IPS-18a (cell line): Measurements from ENCODE around the gene PTPN7.
"Not testable (repeated sequence)": the region's sequence is repeated elsewhere in the genome, so short reads cannot be mapped to it uniquely, and the experiment has no call there.

Experiments used
- H3K27ac ChIP-seq: one replicate; pipeline ENCODE4 v1.5.1; 2013; ENCODE audit warnings: low read length
- H3K27me3 ChIP-seq: one replicate; pipeline ENCODE4 v1.6.1; 2013; ENCODE audit warnings: mild to moderate bottlenecking, low read length; ENCODE audit not compliant: control insufficient read depth, insufficient read depth
- H3K36me3 ChIP-seq: one replicate; pipeline ENCODE4 v1.6.1; 2013; ENCODE audit warnings: low read depth, low read length; ENCODE audit not compliant: control insufficient read depth
- H3K4me1 ChIP-seq: one replicate; pipeline ENCODE4 v1.6.1; 2013; ENCODE audit warnings: low read depth, low read length; ENCODE audit not compliant: control insufficient read depth
- H3K4me3 ChIP-seq: one replicate; pipeline ENCODE4 v1.5.1; 2013; ENCODE audit warnings: low read length
- H3K9ac ChIP-seq: one replicate; pipeline ENCODE4 v1.6.1; 2013; ENCODE audit warnings: mild to moderate bottlenecking, low read length, moderate library complexity
- H3K9me3 ChIP-seq: one replicate; pipeline ENCODE4 v1.6.1; 2013; ENCODE audit warnings: low read depth, low read length; ENCODE audit not compliant: control insufficient read depth

PTPN7 gene

GRCh38 chr1:202116287-202116686, 44.1 kb downstream of the PTPN7 start:
- Histone ChIP-seq H3K4me3 (no peak overlapping the region), H3K27ac (no peak overlapping the region), H3K4me1 (no peaks in the 10 kb centered on the region), H3K9ac (no peak overlapping the region), H3K9me3 (no peaks in the 10 kb centered on the region), H3K36me3 (no peaks in the 10 kb centered on the region), H3K27me3 (no peaks in the 10 kb centered on the region)

DNA sequence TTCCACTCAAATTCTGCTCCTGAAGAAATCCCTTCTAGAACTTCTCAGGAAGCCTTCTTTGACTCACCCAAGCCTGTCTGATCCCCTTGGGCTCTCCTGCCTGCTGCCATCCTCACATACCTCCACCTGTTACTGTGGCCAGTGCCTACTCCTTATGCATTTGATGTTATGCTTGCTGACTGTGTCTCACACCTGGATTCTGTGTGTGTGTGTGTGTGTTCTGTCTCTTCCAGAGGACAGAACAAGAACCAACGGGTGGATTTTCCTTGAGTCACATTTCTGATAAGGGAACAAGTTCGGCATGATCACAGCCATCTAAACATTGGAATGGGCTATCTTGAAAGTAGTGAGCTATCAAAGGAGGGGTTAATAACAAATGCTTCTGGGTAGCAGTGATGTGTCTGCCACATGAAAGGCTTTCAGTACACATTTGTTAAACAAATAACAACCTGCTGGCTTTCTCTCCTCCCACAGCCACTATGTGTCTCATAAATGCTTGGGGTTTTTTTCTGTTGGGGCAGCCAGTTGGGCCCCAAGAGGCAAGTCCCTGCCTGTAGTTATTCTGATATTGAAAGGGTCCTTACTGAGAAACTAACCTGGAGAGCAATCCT, 46.6 kb downstream of the PTPN7 start:
- no peaks in the 10 kb centered on the region for H3K27me3 ChIP-seq
- H3K9me3 ChIP-seq: no peaks in the 10 kb centered on the region
- no peaks in the 10 kb centered on the region for H3K4me1 ChIP-seq
- no peak overlapping the region for H3K9ac ChIP-seq
- no peak overlapping the region for H3K27ac ChIP-seq
- H3K36me3 ChIP-seq: no peaks in the 10 kb centered on the region
- no peak overlapping the region for H3K4me3 ChIP-seq

DNA sequence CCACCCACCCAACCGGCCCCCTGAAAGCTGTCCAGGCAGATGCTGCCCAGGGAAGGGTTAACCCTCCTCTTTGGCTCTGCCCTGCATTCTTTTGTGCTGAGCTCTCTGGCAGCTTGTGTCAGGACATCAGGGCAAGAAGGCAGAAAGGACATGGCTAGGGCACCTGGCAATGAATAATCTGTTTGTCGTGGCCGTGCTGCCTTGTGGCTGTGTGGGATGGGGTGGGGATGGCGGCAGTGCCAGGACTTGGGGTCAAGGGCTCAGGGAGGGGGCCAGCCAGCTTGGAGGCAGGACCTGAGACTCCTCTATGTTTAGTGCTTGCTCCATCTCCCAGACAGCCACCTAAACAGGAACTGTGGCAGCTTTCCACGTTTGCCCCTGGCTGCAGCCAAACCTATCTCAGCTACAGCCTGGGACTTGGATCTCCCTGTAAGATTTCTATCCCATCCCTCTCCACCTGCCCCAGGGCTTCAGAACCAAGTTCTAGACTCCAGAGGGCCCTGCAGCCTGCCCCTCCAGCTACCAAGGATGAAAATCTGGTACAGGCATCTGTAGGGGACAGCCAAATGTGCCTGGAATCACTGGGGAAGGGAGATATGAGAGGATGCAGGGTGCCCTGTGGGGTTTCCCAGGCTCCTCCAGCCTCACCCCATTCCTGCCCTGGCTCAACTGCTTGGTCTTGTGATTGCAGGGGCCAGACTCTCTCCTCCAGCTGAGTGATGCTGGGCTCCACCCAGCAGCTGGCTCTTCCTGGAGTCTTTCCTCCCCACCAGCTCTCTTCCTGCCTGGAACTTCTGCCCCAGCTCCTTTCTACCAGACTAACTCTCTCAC, 47.3 kb downstream of the PTPN7 start:
- Histone ChIP-seq H3K36me3 (no peaks in the 10 kb centered on the region), H3K4me3 (no peak overlapping the region), H3K27ac (no peak overlapping the region), H3K9ac (no peak overlapping the region), H3K9me3 (no peaks in the 10 kb centered on the region), H3K4me1 (no peaks in the 10 kb centered on the region), H3K27me3 (no peaks in the 10 kb centered on the region)

- H3K9me3 ChIP-seq, H3K27ac ChIP-seq, H3K27me3 ChIP-seq, H3K9ac ChIP-seq, H3K4me3 ChIP-seq, H3K36me3 ChIP-seq, H3K4me1 ChIP-seq: not testable (repeated sequence)
Measured at GRCh38 chr1:202111589-202111988, 48.8 kb downstream of the PTPN7 start.

DNA sequence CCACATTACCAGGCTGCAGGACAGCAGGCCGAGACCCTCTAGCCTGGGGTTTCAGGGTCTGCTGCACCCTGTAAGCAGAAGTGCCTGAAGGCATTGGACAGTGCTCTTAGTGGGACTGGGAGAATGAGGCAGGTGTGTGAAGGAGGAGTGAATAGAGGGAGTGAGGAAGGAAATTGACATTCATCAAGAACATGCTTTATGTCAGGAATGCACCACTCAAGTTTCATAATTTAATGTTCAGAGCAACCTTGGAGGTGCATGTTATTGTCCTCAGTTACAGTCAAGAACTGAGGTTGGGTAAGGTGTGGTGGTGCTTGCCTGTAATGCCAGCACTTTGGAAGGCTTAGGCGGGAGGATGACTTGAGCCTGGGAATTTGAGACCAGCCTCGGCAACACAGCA, 49.4 kb downstream of the PTPN7 start:
- H3K27ac ChIP-seq: no peak overlapping the region
- H3K9me3 ChIP-seq: no peaks in the 10 kb centered on the region
- H3K27me3 ChIP-seq: no peaks in the 10 kb centered on the region
- H3K9ac ChIP-seq: no peak overlapping the region
- no peaks in the 10 kb centered on the region for H3K36me3 ChIP-seq
- H3K4me3 ChIP-seq: no peak overlapping the region
- H3K4me1 ChIP-seq: peaks cover 11% of the 10 kb centered on the region

DNA sequence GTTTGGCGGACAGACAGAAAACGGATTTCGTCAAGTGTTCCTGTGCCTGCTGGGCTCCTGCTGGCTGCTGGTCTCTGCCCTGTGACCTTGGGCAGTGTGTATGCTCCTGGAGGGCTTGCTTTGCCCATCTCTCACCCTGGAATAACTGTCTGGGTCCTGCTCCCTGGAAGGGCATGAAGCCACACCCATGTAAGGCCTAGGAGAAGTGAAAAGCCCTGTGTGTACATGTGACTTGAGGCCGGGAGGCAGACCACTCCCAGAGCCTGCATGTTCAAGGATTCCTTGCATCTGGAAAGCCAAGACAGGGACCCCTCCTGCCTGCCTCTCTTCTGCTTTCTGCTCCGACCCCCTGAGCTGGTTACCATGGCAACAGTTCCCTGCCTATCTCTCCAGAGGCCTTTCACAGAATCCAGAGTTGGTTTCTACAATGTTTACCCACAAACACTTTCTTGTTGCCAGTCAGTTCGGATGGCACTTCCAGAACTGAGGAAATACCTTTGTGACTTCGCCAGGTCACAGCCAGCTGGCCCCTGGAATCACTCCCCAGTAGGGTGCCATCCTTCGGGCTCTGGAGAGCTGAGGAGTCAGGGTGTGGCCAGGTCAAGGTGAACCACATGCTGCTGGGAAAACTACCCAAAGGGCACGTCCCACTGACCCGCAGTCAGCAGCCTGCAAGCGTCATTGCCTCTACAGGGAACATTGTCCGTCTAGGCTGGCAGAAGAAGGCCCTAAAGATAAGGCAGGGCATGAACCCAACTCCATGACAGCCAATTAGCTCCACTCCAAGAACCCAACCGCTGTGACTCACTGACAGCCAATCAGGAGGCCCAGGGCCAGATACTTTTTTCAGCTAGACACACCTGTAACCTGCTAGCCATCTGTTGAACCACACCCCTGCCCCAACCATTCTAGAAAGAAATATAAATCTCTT, 52.3 kb downstream of the PTPN7 start:
- H3K27me3 ChIP-seq: no peaks in the 10 kb centered on the region
- no peak overlapping the region for H3K27ac ChIP-seq
- no peaks in the 10 kb centered on the region for H3K36me3 ChIP-seq
- peaks cover 20% of the 10 kb centered on the region for H3K4me1 ChIP-seq
- H3K9ac ChIP-seq: no peak overlapping the region
- H3K9me3 ChIP-seq: no peaks in the 10 kb centered on the region
- no peak overlapping the region for H3K4me3 ChIP-seq

GRCh38 chr1:202107321-202107761, 53.1 kb downstream of the PTPN7 start:
- Histone ChIP-seq H3K27me3 (no peaks in the 10 kb centered on the region), H3K9me3 (no peaks in the 10 kb centered on the region), H3K27ac (no peak overlapping the region), H3K9ac (no peak overlapping the region), H3K4me1 (peaks cover 20% of the 10 kb centered on the region), H3K36me3 (no peaks in the 10 kb centered on the region), H3K4me3 (no peak overlapping the region)

GRCh38 chr1:202106340-202107254, 53.8 kb downstream of the PTPN7 start:
- peaks cover 20% of the 10 kb centered on the region for H3K4me1 ChIP-seq
- no peaks in the 10 kb centered on the region for H3K9me3 ChIP-seq
- H3K36me3 ChIP-seq: no peaks in the 10 kb centered on the region
- H3K9ac ChIP-seq: no peak overlapping the region
- no peak overlapping the region for H3K27ac ChIP-seq
- no peaks in the 10 kb centered on the region for H3K27me3 ChIP-seq
- no peak overlapping the region for H3K4me3 ChIP-seq

GRCh38 chr1:202105571-202106339, 54.6 kb downstream of the PTPN7 start:
- peak overlapping the region; percentile 34 for H3K4me3 ChIP-seq
- H3K9me3 ChIP-seq: no peaks in the 10 kb centered on the region
- no peaks in the 10 kb centered on the region for H3K27me3 ChIP-seq
- H3K9ac ChIP-seq: no peak overlapping the region
- peaks cover 20% of the 10 kb centered on the region for H3K4me1 ChIP-seq
- H3K36me3 ChIP-seq: no peaks in the 10 kb centered on the region
- H3K27ac ChIP-seq: no peak overlapping the region

DNA sequence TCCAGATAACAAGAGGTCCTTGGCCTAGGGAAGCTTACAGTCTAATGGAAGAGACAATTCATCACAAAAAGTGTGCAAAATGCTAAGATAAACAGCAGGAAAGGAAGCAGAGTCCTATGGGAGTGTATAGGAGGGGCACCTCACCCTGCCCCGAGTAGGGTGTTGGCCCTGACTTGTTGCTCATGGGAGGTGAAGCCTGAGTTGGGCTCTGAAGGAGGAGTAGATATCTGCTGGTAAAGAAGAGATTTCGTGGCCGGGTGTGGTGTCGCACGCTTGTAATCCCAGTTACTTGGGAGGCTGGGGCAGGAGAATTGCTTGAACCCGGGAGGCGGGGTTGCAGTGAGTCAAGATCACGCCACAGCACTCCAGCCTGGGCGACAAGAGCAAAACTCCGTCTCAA, 56.3 kb downstream of the PTPN7 start:
- H3K4me3 ChIP-seq: no peak overlapping the region
- H3K36me3 ChIP-seq: no peaks in the 10 kb centered on the region
- no peak overlapping the region for H3K27ac ChIP-seq
- H3K4me1 ChIP-seq: peaks cover 20% of the 10 kb centered on the region
- H3K9ac ChIP-seq: no peak overlapping the region
- H3K27me3 ChIP-seq: no peaks in the 10 kb centered on the region
- no peaks in the 10 kb centered on the region for H3K9me3 ChIP-seq
